Osteocyte (in vitro differentiated cells): Measurements from ENCODE around the gene RBM46. TPM values are rescaled to one million over a fixed set of nuclear protein-coding genes. Genes with fewer than 3 reads are reported as not detected.

Source experiments
- DNase-seq: peaks from one replicate; pipeline ENCODE4 v3.0.0; 2021; ENCODE audit warnings: mixed read lengths; ENCODE audit not compliant: unreplicated experiment; ENCODE audit errors: extremely low spot score
- H3K27ac Mint-ChIP-seq: one replicate; pipeline ENCODE4 v1.8.0; 2021; ENCODE audit warnings: mild to moderate bottlenecking, mixed read lengths; ENCODE audit not compliant: unreplicated experiment
- H3K27me3 Mint-ChIP-seq: one replicate; pipeline ENCODE4 v1.8.0; 2021; ENCODE audit warnings: mixed read lengths; ENCODE audit not compliant: unreplicated experiment
- H3K36me3 Mint-ChIP-seq: one replicate; pipeline ENCODE4 v1.8.0; 2021; ENCODE audit warnings: mixed read lengths; ENCODE audit not compliant: unreplicated experiment
- H3K4me1 Mint-ChIP-seq: one replicate; pipeline ENCODE4 v1.8.0; 2021; ENCODE audit warnings: mixed read lengths; ENCODE audit not compliant: unreplicated experiment
- H3K4me3 Mint-ChIP-seq: one replicate; pipeline ENCODE4 v1.8.0; 2021; ENCODE audit warnings: mild to moderate bottlenecking, moderate library complexity, mixed read lengths; ENCODE audit not compliant: unreplicated experiment
- H3K9me3 Mint-ChIP-seq: one replicate; pipeline ENCODE4 v1.8.0; 2021; ENCODE audit warnings: mixed read lengths; ENCODE audit not compliant: unreplicated experiment
- total RNA-seq: library from RNA; stranded (reverse); gene quantifications from 2 replicates; pipeline ENCODE4 v1.2.1, GENCODE V29; 2021
- TF ChIP-seq, protein P1 (sequence below): fragments of 200-600 bp; sonication (generic); IDR thresholded peaks from 2 replicates; pipeline ENCODE4 v1.5.0; 2021; ENCODE audit warnings: antibody characterized with exemption, mild to moderate bottlenecking, moderate library complexity

The RBM46 gene
- total RNA-seq, 1 donor from 2014 or later, result not detected

DNA sequence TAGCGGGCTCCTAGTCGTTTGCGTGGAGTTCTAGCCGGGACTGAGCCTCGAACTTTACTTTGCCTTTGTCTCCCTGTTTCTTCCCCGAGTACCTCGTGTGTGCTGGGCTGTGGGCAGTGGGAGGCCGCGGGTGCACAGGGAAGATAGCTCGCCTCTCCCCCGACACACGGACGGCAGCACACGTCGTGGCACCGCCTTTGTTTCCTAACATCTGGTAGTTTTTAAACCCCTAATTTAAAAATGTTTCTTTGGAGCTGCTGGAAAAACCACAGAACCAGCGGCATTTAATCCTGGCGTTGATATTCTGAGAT lies 866 bp downstream of the RBM46 start:
- no peak overlapping the region for H3K27ac Mint-ChIP-seq
- H3K36me3 Mint-ChIP-seq, result no peaks in the 10 kb centered on the region
- DNase-seq, result no peak
- TF ChIP-seq, protein P1, sequence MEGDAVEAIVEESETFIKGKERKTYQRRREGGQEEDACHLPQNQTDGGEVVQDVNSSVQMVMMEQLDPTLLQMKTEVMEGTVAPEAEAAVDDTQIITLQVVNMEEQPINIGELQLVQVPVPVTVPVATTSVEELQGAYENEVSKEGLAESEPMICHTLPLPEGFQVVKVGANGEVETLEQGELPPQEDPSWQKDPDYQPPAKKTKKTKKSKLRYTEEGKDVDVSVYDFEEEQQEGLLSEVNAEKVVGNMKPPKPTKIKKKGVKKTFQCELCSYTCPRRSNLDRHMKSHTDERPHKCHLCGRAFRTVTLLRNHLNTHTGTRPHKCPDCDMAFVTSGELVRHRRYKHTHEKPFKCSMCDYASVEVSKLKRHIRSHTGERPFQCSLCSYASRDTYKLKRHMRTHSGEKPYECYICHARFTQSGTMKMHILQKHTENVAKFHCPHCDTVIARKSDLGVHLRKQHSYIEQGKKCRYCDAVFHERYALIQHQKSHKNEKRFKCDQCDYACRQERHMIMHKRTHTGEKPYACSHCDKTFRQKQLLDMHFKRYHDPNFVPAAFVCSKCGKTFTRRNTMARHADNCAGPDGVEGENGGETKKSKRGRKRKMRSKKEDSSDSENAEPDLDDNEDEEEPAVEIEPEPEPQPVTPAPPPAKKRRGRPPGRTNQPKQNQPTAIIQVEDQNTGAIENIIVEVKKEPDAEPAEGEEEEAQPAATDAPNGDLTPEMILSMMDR, result no peak
- no peak overlapping the region for H3K4me3 Mint-ChIP-seq
- H3K4me1 Mint-ChIP-seq, result no peaks in the 10 kb centered on the region
- H3K27me3 Mint-ChIP-seq, result peaks cover 6% of the 10 kb centered on the region
- H3K9me3 Mint-ChIP-seq, result no peaks in the 10 kb centered on the region

DNA sequence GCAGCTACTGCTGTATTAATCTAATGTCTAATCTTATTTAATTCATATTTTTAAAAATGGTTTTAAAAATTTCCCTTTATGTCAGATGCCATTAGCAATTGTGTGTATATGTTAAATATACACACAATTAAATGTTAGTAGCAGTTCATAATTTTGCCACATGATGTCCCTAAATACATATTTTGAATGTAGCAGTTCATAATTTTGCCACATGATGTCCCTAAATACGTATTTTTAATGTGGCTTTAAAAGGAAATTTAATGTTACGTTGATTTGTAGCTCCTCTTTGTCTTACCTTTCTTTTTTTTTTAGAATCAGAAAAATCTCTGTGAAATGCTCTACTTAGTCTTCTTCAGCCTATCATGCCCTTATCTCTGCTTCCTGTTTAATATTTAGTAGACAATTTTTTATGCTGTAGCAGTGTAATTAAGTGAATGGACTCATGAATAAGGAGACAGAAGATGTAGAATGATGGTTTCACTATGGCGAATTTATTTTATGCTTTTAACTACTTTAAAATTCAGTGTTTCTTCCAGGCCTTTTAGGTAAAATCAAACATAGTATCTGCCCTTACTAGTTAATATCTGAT lies 26.1 kb downstream of the RBM46 start:
- H3K4me3 Mint-ChIP-seq, result no peak overlapping the region
- H3K27ac Mint-ChIP-seq, result no peak overlapping the region
- TF ChIP-seq, protein P1, result peak; percentile 73
- no peaks in the 10 kb centered on the region for H3K9me3 Mint-ChIP-seq
- peaks cover 30% of the 10 kb centered on the region for H3K27me3 Mint-ChIP-seq
- no peaks in the 10 kb centered on the region for H3K4me1 Mint-ChIP-seq
- no peak for DNase-seq
- H3K36me3 Mint-ChIP-seq, result no peaks in the 10 kb centered on the region

DNA sequence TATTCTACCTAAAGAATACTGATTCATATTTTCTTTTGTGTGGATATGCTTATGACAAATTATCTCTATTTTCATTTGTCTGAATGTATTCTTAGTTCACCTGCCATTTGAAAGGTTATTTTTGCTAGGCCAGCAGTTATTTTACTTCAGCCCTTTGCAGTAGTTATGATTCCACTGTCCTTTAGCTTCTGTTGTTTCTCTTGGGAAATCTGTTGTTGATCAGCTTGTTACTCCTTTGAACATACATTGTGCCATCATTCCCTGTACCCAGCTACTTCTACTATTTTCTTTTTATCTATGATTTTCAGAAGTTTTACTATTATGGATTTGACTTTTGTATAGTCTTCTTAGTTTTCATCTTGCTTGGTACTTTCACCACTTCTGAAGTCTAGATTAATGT lies 37.2 kb downstream of the RBM46 start:
- H3K9me3 Mint-ChIP-seq, result peaks cover 3% of the 10 kb centered on the region
- TF ChIP-seq, protein P1, result no peak

DNA sequence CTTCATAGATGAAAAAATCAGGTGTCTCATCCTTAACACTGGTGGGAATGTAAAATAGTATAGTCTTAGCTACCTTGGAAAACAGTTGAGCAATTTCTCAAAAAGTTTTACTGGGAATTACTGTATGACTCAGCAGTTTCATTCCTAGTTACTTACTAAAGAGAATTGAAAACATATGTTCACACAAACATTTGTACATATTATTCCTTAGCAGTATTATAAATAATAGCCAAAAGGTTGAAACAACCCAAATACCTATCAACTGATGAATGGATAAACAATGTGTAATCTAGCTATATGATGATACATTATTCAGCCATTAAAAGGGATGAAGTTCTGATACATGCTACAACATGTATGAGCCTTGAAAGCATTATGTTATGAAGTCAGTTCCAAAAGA lies 41.7 kb downstream of the RBM46 start:
- peaks cover 3% of the 10 kb centered on the region for H3K9me3 Mint-ChIP-seq
- H3K36me3 Mint-ChIP-seq, result no peaks in the 10 kb centered on the region
- H3K4me1 Mint-ChIP-seq, result no peaks in the 10 kb centered on the region
- no peak for DNase-seq
- TF ChIP-seq, protein P1, result no peak
- no peak overlapping the region for H3K4me3 Mint-ChIP-seq
- no peaks in the 10 kb centered on the region for H3K27me3 Mint-ChIP-seq
- H3K27ac Mint-ChIP-seq, result no peak overlapping the region

More for the DNA sequence above, 37.2 kb downstream of the RBM46 start:
- no peak for DNase-seq
- Mint-ChIP-seq H3K4me3 (no peak overlapping the region), H3K27me3 (peaks cover 6% of the 10 kb centered on the region), H3K27ac (no peak overlapping the region), H3K36me3 (no peaks in the 10 kb centered on the region), H3K4me1 (no peaks in the 10 kb centered on the region)

DNA sequence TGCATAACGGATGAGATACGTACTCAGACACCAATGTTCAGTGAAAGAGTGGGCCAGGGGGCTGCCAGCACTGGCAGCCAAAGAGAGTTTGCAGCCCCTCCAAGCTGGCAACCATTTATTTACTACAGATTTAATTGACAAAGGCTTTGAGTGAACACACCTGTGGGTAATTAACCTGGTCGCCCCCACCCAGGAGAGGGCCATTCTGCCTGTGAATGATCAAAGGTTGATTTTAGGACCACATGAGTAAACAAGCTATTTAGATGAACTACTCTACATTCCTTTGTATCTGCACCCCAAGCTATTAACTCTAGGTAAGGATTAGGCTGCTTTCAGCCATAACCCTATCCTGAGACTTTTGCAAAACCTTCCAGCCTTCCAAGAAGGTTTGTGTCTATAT lies 55.0 kb downstream of the RBM46 start:
- H3K4me3 Mint-ChIP-seq, result no peak overlapping the region
- peaks cover 38% of the 10 kb centered on the region for H3K9me3 Mint-ChIP-seq
- DNase-seq, result no peak
- H3K27me3 Mint-ChIP-seq, result no peaks in the 10 kb centered on the region
- H3K27ac Mint-ChIP-seq, result no peak overlapping the region
- H3K4me1 Mint-ChIP-seq, result no peaks in the 10 kb centered on the region
- no peaks in the 10 kb centered on the region for H3K36me3 Mint-ChIP-seq
- TF ChIP-seq, protein P1, result no peak
